T-helper 22 cell (primary cell): Measurements from ENCODE around the gene ZNF90.
A peak's percentile ranks its signal among the peaks of the same experiment; 100 is the strongest.
"Not testable (repeated sequence)": the region's sequence is repeated elsewhere in the genome, so short reads cannot be mapped to it uniquely, and the experiment has no call there.

Experiments
- DNase-seq: peaks from one replicate; pipeline ENCODE4 v3.0.0-alpha.2; 2020; ENCODE audit warnings: low read depth

Gene ZNF90

GRCh38 chr19:20077791-20078463, at the start of gene ZNF90:
TSS of gene ZNF90 (plus strand) at chr19:20078000. CDS start at chr19:20078133, 133 bp downstream.
- peak; percentile 74 for DNase-seq

GRCh38 chr19:20028611-20029010, 49.2 kb upstream of the ZNF90 start:
- DNase-seq: no peak

- no peak for DNase-seq
Measured at GRCh38 chr19:20035935-20036334, 41.9 kb upstream of the ZNF90 start.

GRCh38 chr19:20038358-20039202, 39.2 kb upstream of the ZNF90 start:
- no peak for DNase-seq

GRCh38 chr19:20039203-20039723, 38.5 kb upstream of the ZNF90 start, which contains the start of gene ZNF682:
TSS of gene ZNF682 (minus strand) at chr19:20039505. CDS start at chr19:20039345, 160 bp downstream.
- DNase-seq: peak; percentile 85

- DNase-seq: no peak
Measured at GRCh38 chr19:20044663-20045062, 33.1 kb upstream of the ZNF90 start.

GRCh38 chr19:20045742-20046141, 32.1 kb upstream of the ZNF90 start:
- not testable (repeated sequence) for DNase-seq

GRCh38 chr19:20051841-20052768, 25.7 kb upstream of the ZNF90 start:
- peak; percentile 36 for DNase-seq

GRCh38 chr19:20058738-20059137, 19.1 kb upstream of the ZNF90 start:
- DNase-seq: not testable (repeated sequence)

- DNase-seq: no peak
Measured at GRCh38 chr19:20060282-20060681, 17.5 kb upstream of the ZNF90 start.

- DNase-seq: no peak
Measured at GRCh38 chr19:20066861-20067260, 10.9 kb upstream of the ZNF90 start.

- DNase-seq: no peak
Measured at GRCh38 chr19:20067943-20068342, 9.9 kb upstream of the ZNF90 start.

- not testable (repeated sequence) for DNase-seq
Measured at GRCh38 chr19:20068559-20068958, 9.2 kb upstream of the ZNF90 start.

GRCh38 chr19:20070691-20071090, 7.1 kb upstream of the ZNF90 start:
- DNase-seq: no peak

GRCh38 chr19:20072936-20073335, 4.9 kb upstream of the ZNF90 start:
- no peak for DNase-seq

- no peak for DNase-seq
Measured at GRCh38 chr19:20078581-20079031, 806 bp downstream of the ZNF90 start.

- DNase-seq: no peak
Measured at GRCh38 chr19:20079476-20079875, 1.7 kb downstream of the ZNF90 start.

- DNase-seq: no peak
Measured at GRCh38 chr19:20080656-20081055, 2.9 kb downstream of the ZNF90 start.

- not testable (repeated sequence) for DNase-seq
Measured at GRCh38 chr19:20082232-20082833, 4.5 kb downstream of the ZNF90 start.

GRCh38 chr19:20082876-20083275, 5.1 kb downstream of the ZNF90 start:
- not testable (repeated sequence) for DNase-seq

GRCh38 chr19:20102097-20102496, 24.3 kb downstream of the ZNF90 start:
- no peak for DNase-seq
